Upper lobe of left lung (tissue), 6 donors: ENCODE measurements around the gene SGMS1. TPM values are rescaled to one million over a fixed set of nuclear protein-coding genes. Genes with fewer than 3 reads are reported as not detected.
A peak's percentile ranks its signal among the peaks of the same experiment; 100 is the strongest.

Source experiments
- ATAC-seq, 2 donors: fragments of 200-7000 bp; cut with Tn5 transposase; one replicate each; pipeline ENCODE4 v1.9.1; 2022; ENCODE audit warnings: mild to moderate bottlenecking in 2 of 2, moderate library complexity in 2 of 2; ENCODE audit not compliant: low FRiP score in 2 of 2
- DNase-seq, 2 donors: peaks; one replicate each; pipeline ENCODE4 v3.0.0-alpha.2; 2019 to 2020
- H3K27ac ChIP-seq, 4 donors: fragments of 200-600 bp; sonication (generic); one replicate each; pipeline ENCODE4 v1.5.1; 2016 to 2019
- H3K27me3 ChIP-seq, 4 donors: fragments of 200-600 bp; sonication (generic); one replicate each; pipeline ENCODE4 v1.5.1; 2017 to 2019
- H3K36me3 ChIP-seq, 4 donors: fragments of 200-600 bp; sonication (generic); one replicate each; pipeline ENCODE4 v1.5.1; 2016 to 2019
- H3K4me1 ChIP-seq, 4 donors: fragments of 200-600 bp; sonication (generic); one replicate each; pipeline ENCODE4 v1.5.1; 2018 to 2019
- H3K4me3 ChIP-seq, 4 donors: fragments of 200-600 bp; sonication (generic); one replicate each; pipeline ENCODE4 v1.5.1; 2017 to 2019; ENCODE audit warnings: mild to moderate bottlenecking in 2 of 4, moderate library complexity in 1 of 4
- H3K9me3 ChIP-seq, 4 donors: fragments of 200-600 bp; sonication (generic); one replicate each; pipeline ENCODE4 v1.5.1; 2018 to 2019
- CTCF ChIP-seq, 6 experiments: fragments of 450-650 bp in 4 of 6; fragments of 200-600 bp in 2 of 6; sonication (generic) in 2 of 6; IDR thresholded peaks; one replicate each; pipeline ENCODE4 v1.5.1; 2016 to 2019; ENCODE audit warnings: antibody characterized with exemption in 6 of 6
- EP300 ChIP-seq, 4 donors: sonication (generic); formaldehyde crosslinking; IDR thresholded peaks; one replicate each; pipeline ENCODE4 v1.5.1; 2017; ENCODE audit warnings: antibody characterized with exemption in 4 of 4, control low read depth in 2 of 4
- POLR2A ChIP-seq, 4 donors: fragments of 450-650 bp; IDR thresholded peaks; one replicate each; pipeline ENCODE4 v1.5.1; 2016 to 2017; ENCODE audit warnings: antibody characterized with exemption in 4 of 4, mild to moderate bottlenecking in 2 of 4
- POLR2AphosphoS5 ChIP-seq, 2 donors: sonication (generic); formaldehyde crosslinking; IDR thresholded peaks; one replicate each; pipeline ENCODE4 v1.5.1; 2017; ENCODE audit warnings: antibody characterized with exemption in 2 of 2
- WGBS, 2 donors: methylation state at CpG; one replicate each; pipeline ENCODE4 v1.1.5; 2017 to 2018; 5-methylcytosine and 5-hydroxymethylcytosine counted together
- total RNA-seq, 6 donors: library from RNA; depleted of rRNA in 4 of 6; stranded (reverse); fragments of >200 nt in 4 of 6; gene quantifications; one replicate each; pipeline versions ENCODE4 v1.1.0 to v1.2.1, GENCODE V29; 2016 to 2021
- donor health status: DM: no; HTN: no; CAD: no; lungs with moderate emphysema.
- donor health status: DM: no; HTN: yes; CAD: no; lungs with severe emphysema.

The SGMS1 gene
- total RNA-seq, 6 donors from 2014 or later: 66.7 to 230 (median 173) TPM

GRCh38 chr10:50605951-50606270 is 17.8 kb downstream of the SGMS1 start:
- Histone ChIP-seq H3K27me3 (no peaks in the 10 kb centered on the region), H3K4me3 (no peak overlapping the region), H3K4me1 (peaks cover 48 to 68% (median 63%) of the 10 kb centered on the region in 4 donors), H3K27ac (peak overlapping the region in 1 of 4 donors; percentile 49), H3K36me3 (no peaks in the 10 kb centered on the region), H3K9me3 (no peaks in the 10 kb centered on the region)
- TF ChIP-seq POLR2A (IDR thresholded peaks at IDR 0.05) (no peak), POLR2AphosphoS5 (IDR thresholded peaks at IDR 0.05) (no peak), CTCF (IDR thresholded peaks at IDR 0.05) (no peak), EP300 (IDR thresholded peaks at IDR 0.05) (no peak)
- ATAC-seq (no peak), DNase-seq (no peak)
- WGBS, 2 donors: 78 to 83% methylated on average over 2 of the region's 2 CpGs

GRCh38 chr10:50605269-50605950 is 18.3 kb downstream of the SGMS1 start:
- Histone ChIP-seq H3K36me3 (no peaks in the 10 kb centered on the region), H3K4me1 (peaks cover 53 to 70% (median 67%) of the 10 kb centered on the region in 4 donors), H3K27me3 (no peaks in the 10 kb centered on the region), H3K9me3 (no peaks in the 10 kb centered on the region), H3K27ac (peak overlapping the region; percentile 33 to 73 (median 53)), H3K4me3 (no peak overlapping the region)
- 8 to 22% methylated on average over 1 of the region's 1 CpG for WGBS, 2 donors
- DNase-seq (peak in 1 of 2 donors; percentile 75), ATAC-seq (peak; percentile 89 to 91)
- TF ChIP-seq CTCF (IDR thresholded peaks at IDR 0.05) (no peak), POLR2AphosphoS5 (IDR thresholded peaks at IDR 0.05) (peak; percentile 50 to 66), POLR2A (IDR thresholded peaks at IDR 0.05) (no peak), EP300 (IDR thresholded peaks at IDR 0.05) (peak in 1 of 4 donors; percentile 53)

GRCh38 chr10:50604809-50605208 is 18.9 kb downstream of the SGMS1 start:
- TF ChIP-seq POLR2AphosphoS5 (IDR thresholded peaks at IDR 0.05): no peak
- H3K27me3 ChIP-seq: no peaks in the 10 kb centered on the region
- 20 to 24% methylated on average over 3 of the region's 3 CpGs for WGBS, 2 donors
- DNase-seq (no peak), ATAC-seq (no peak)
- H3K4me1 ChIP-seq: peaks cover 59 to 76% (median 68%) of the 10 kb centered on the region in 4 donors
- no peaks in the 10 kb centered on the region for H3K36me3 ChIP-seq
- no peaks in the 10 kb centered on the region for H3K9me3 ChIP-seq
- H3K4me3 ChIP-seq: no peak overlapping the region
- H3K27ac ChIP-seq: peak overlapping the region; percentile 33 to 73 (median 53)

- H3K27ac ChIP-seq: peak overlapping the region in 3 of 4 donors; percentile 4 to 73 (median 49)
These were observed 19.6 kb downstream of the SGMS1 start for GRCh38 chr10:50604049-50604640.

More at GRCh38 chr10:50604049-50604640, 19.6 kb downstream of the SGMS1 start:
- Histone ChIP-seq H3K4me3 (no peak overlapping the region), H3K36me3 (no peaks in the 10 kb centered on the region), H3K27me3 (no peaks in the 10 kb centered on the region), H3K4me1 (peaks cover 59 to 81% (median 70%) of the 10 kb centered on the region in 4 donors), H3K9me3 (no peaks in the 10 kb centered on the region)
- DNase-seq (no peak), ATAC-seq (peak in 1 of 2 donors; percentile 25)
- no peak for TF ChIP-seq POLR2AphosphoS5 (IDR thresholded peaks at IDR 0.05)
- TF ChIP-seq EP300 (IDR thresholded peaks at IDR 0.05): no peak
- TF ChIP-seq POLR2A (IDR thresholded peaks at IDR 0.05): no peak
- no peak for TF ChIP-seq CTCF (IDR thresholded peaks at IDR 0.05)
- WGBS, 2 donors: 14% methylated on average over 8 of the region's 8 CpGs
